PC-9 (cell line): Measurements from ENCODE around the gene ELMO1. TPM values are rescaled to one million over a fixed set of nuclear protein-coding genes. Genes with fewer than 3 reads are reported as not detected.

Experiments
- BruUV-seq: library from RNA; stranded (reverse); fragments of 400-500 nt; replicated peaks from 2 replicates; lab custom pipeline; 2021; lab: Mats Ljungman, UMichigan
- CTCF ChIA-PET: fragments of 300-600 bp; sonication (Branson Sonifier 250); formaldehyde crosslinking; loops from one replicate; lab custom pipeline; 2022; ENCODE audit warnings: antibody characterized with exemption; lab: Charles Lee
- POLR2A ChIA-PET: fragments of 300-600 bp; sonication (Branson Sonifier 250); formaldehyde crosslinking; loops from one replicate; lab custom pipeline; 2022; ENCODE audit warnings: antibody characterized with exemption; ENCODE audit not compliant: unreplicated experiment; lab: Charles Lee
- DNase-seq, 2 experiments: peaks; one replicate each; pipeline versions ENCODE4 v3.0.0 to v3.0.0-alpha.2; 2015 to 2022; ENCODE audit warnings: mixed read lengths in 1 of 2
- H2AFZ ChIP-seq: fragments of 200-600 bp; sonication (generic); 2 replicates; pipeline ENCODE4 v1.8.1; 2017; ENCODE audit warnings: antibody characterized with exemption
- H3F3A ChIP-seq: fragments of 200-600 bp; sonication (generic); 2 replicates; pipeline ENCODE4 v1.8.1; 2017; ENCODE audit warnings: antibody characterized with exemption, mild to moderate bottlenecking, low read depth; ENCODE audit not compliant: insufficient read depth
- H3K27ac ChIP-seq: fragments of 200-600 bp; sonication (generic); 2 replicates; pipeline ENCODE4 v1.6.1; 2016; ENCODE audit warnings: mixed run types
- H3K27me3 ChIP-seq: fragments of 200-600 bp; sonication (generic); 2 replicates; pipeline ENCODE4 v1.6.1; 2016; ENCODE audit warnings: low read depth, mixed run types; ENCODE audit not compliant: insufficient read depth
- H3K36me3 ChIP-seq: fragments of 200-600 bp; sonication (generic); 2 replicates; pipeline ENCODE4 v1.6.1; 2016; ENCODE audit warnings: low read depth, mixed run types
- H3K4me1 ChIP-seq: fragments of 200-600 bp; sonication (generic); replicated peaks from 2 replicates; pipeline ENCODE4 v1.6.1; 2016; ENCODE audit warnings: mixed run types; ENCODE audit not compliant: insufficient read depth
- H3K4me2 ChIP-seq: fragments of 200-600 bp; sonication (generic); 2 replicates; pipeline ENCODE4 v1.6.1; 2017; ENCODE audit warnings: mixed run types
- H3K4me3 ChIP-seq: fragments of 200-600 bp; sonication (generic); 2 replicates; pipeline ENCODE4 v1.6.1; 2016; ENCODE audit warnings: mixed run types
- H3K79me2 ChIP-seq: fragments of 200-600 bp; sonication (generic); 2 replicates; pipeline ENCODE4 v1.6.1; 2017; ENCODE audit warnings: low read depth, mixed run types
- H3K9me2 ChIP-seq: fragments of 200-600 bp; sonication (generic); 2 replicates; pipeline ENCODE4 v1.8.1; 2017; ENCODE audit warnings: mild to moderate bottlenecking; ENCODE audit not compliant: insufficient read depth
- H3K9me3 ChIP-seq: fragments of 200-600 bp; sonication (generic); 2 replicates; pipeline ENCODE4 v1.8.1; 2016; ENCODE audit warnings: low read depth; ENCODE audit not compliant: insufficient read depth
- H4K20me1 ChIP-seq: fragments of 200-600 bp; sonication (generic); 2 replicates; pipeline ENCODE4 v1.8.1; 2017; ENCODE audit not compliant: insufficient read depth
- CTCF ChIP-seq: fragments of 200-600 bp; sonication (generic); conservative IDR thresholded peaks from 2 replicates; pipeline ENCODE4 v1.6.1; 2017; ENCODE audit warnings: mixed run types, antibody characterized with exemption, mild to moderate bottlenecking, moderate library complexity
- EZH2 ChIP-seq: fragments of 200-600 bp; sonication (generic); IDR thresholded peaks from 2 replicates; pipeline ENCODE4 v1.8.0; 2017; ENCODE audit warnings: antibody characterized with exemption, low read depth
- intact Hi-C: fragments of 100-400 bp; cut with micrococcal nuclease; formaldehyde crosslinking; loops from one replicate; pipeline ENCODE4 v1.10.0; 2022; ENCODE audit not compliant: unreplicated experiment
- total RNA-seq: library from RNA; stranded (reverse); gene quantifications from 2 replicates; pipeline ENCODE4 v1.2.3, GENCODE V29; 2021

ELMO1 gene
- total RNA-seq, 1 experiment from 2014 or later: 4.8 TPM

DNA sequence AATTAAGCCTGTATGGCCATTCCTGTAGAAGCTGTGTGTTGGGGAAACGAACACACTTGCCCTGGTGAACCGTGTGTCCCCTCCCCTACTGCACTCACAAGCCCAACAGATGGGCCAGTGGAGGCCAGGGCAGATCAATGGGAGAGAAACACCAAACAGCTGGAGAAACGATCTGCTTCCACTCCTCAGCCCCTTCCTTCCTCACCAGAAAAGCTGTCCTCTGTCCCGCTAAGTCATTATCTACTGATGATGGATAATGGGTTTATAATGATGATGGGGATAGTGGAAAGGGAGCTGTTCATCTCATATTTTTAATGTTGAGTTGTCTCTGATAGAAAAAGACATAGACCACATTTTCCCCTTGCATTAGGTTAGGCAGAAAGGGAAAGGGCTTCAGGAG is 99.7 kb downstream of the ELMO1 start:
- peaks cover 46% of the 10 kb centered on the region for H3K27me3 ChIP-seq
- DNase-seq: no peak
- H3K36me3 ChIP-seq: no peaks in the 10 kb centered on the region
- no peak overlapping the region for H2AFZ ChIP-seq
- no peaks in the 10 kb centered on the region for H3K4me1 ChIP-seq
- no TSS peak for BruUV-seq
- no peaks in the 10 kb centered on the region for H4K20me1 ChIP-seq
- H3K4me2 ChIP-seq: no peak overlapping the region
- no peaks in the 10 kb centered on the region for H3K9me2 ChIP-seq
- H3K27ac ChIP-seq: no peak overlapping the region
- H3K79me2 ChIP-seq: no peaks in the 10 kb centered on the region
- CTCF ChIA-PET: no interaction called here
- intact Hi-C loops: no loop called here
- no peak overlapping the region for H3K4me3 ChIP-seq
- no peak for TF ChIP-seq CTCF
- TF ChIP-seq EZH2: no peak
- no peaks in the 10 kb centered on the region for H3K9me3 ChIP-seq
- POLR2A ChIA-PET: no interaction called here
- H3F3A ChIP-seq: no peaks in the 10 kb centered on the region

DNA sequence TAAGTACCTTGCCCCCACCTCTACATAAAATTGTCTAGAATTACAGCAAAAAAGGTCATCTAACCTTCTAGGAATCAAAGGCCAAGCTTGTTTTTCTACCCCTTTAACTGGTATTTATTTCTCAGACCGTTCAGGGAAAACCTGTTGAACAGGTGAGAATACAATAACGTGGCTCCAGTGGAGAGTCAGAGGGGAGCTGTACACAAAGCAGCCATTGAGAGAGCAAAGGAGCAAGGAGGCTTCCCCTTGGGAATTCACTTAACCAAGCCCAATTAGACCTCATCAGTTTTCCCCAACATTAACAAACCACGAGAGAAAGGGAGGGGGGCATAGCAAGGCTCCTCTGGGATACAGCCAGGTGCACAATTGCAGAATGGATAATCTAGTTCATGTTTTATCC is 101.9 kb downstream of the ELMO1 start:
- BruUV-seq: no TSS peak
- intact Hi-C loops: no loop called here
- no peaks in the 10 kb centered on the region for H3K9me3 ChIP-seq
- H2AFZ ChIP-seq: no peak overlapping the region
- H3K9me2 ChIP-seq: no peaks in the 10 kb centered on the region
- no peak for TF ChIP-seq EZH2
- no peak for TF ChIP-seq CTCF
- H3K4me3 ChIP-seq: no peak overlapping the region
- no peak for DNase-seq
- no peaks in the 10 kb centered on the region for H3K36me3 ChIP-seq
- no peak overlapping the region for H3K4me2 ChIP-seq
- ChIA-PET CTCF (no interaction called here), POLR2A (interaction anchor here (0.6 to 0.7 kb wide), 2 partner anchors 11 to 65 kb away, joined by 3 to 6 read pairs; no protein-coding TSS in a partner anchor)
- no peaks in the 10 kb centered on the region for H4K20me1 ChIP-seq
- no peaks in the 10 kb centered on the region for H3F3A ChIP-seq
- H3K27ac ChIP-seq: no peak overlapping the region
- H3K4me1 ChIP-seq: no peaks in the 10 kb centered on the region
- no peaks in the 10 kb centered on the region for H3K79me2 ChIP-seq
- peaks cover 39% of the 10 kb centered on the region for H3K27me3 ChIP-seq

GRCh38 chr7:37344886-37345579 is 103.6 kb downstream of the ELMO1 start:
- no peaks in the 10 kb centered on the region for H3K36me3 ChIP-seq
- no peak overlapping the region for H3K27ac ChIP-seq
- TF ChIP-seq CTCF (no peak), EZH2 (no peak)
- ChIA-PET CTCF (no interaction called here), POLR2A (no interaction called here)
- no peak for DNase-seq
- H3K79me2 ChIP-seq: no peaks in the 10 kb centered on the region
- no peak overlapping the region for H2AFZ ChIP-seq
- no peak overlapping the region for H3K4me3 ChIP-seq
- BruUV-seq: no TSS peak
- peaks cover 28% of the 10 kb centered on the region for H3K27me3 ChIP-seq
- no peaks in the 10 kb centered on the region for H4K20me1 ChIP-seq
- H3K4me1 ChIP-seq: no peaks in the 10 kb centered on the region
- no peaks in the 10 kb centered on the region for H3K9me3 ChIP-seq
- no peak overlapping the region for H3K4me2 ChIP-seq
- no peaks in the 10 kb centered on the region for H3K9me2 ChIP-seq
- intact Hi-C loops: no loop called here
- H3F3A ChIP-seq: no peaks in the 10 kb centered on the region
